ENCODE measurements around the gene TRIM40.

TRIM40 gene, protein sequence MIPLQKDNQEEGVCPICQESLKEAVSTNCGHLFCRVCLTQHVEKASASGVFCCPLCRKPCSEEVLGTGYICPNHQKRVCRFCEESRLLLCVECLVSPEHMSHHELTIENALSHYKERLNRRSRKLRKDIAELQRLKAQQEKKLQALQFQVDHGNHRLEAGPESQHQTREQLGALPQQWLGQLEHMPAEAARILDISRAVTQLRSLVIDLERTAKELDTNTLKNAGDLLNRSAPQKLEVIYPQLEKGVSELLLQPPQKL

DNA sequence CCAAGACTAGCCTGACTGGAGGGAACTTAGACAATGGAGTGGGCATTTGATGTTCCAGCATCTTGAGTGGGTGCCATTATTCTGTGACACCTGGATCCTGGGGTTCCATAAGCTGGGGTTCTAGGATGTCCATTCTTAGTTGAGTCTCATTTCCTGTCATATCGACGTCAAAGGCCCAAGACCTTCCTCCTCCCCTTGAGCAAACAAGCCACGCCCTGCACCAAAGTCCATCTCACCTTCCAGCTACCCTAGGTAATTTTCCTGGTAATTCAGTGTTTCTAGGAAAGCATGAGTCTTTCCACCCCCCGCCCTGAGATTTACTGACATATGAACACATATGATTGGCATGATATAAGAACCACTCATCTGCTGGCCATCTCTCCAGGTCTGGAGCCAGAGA lies at the start of gene TRIM40:
Gene TRIM40 (plus strand): TSS at position 384 of the 400 bp plus-strand sequence. CDS start 897 bp downstream, outside the sequence.
- DNase-seq: no peak

DNA sequence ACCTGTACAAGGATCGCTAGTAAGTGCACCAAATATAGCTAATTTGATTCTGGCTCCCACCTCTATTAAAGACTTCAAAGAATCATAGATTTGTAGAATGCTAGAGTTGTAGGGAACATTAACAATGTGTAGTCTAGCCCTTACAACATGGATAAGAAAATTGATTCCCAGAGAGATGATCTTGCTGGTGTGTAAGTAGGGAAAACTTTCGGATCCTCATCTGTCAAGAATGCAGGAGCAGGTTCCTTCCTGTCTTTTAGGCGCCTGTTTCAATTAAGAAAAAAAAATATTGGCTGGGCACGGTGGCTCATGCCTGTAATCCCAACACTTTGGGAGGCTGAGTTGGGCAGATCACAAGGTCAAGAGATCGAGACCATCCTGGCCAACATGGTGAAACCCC lies 48.1 kb upstream of the TRIM40 start:
- no peak for DNase-seq

DNA sequence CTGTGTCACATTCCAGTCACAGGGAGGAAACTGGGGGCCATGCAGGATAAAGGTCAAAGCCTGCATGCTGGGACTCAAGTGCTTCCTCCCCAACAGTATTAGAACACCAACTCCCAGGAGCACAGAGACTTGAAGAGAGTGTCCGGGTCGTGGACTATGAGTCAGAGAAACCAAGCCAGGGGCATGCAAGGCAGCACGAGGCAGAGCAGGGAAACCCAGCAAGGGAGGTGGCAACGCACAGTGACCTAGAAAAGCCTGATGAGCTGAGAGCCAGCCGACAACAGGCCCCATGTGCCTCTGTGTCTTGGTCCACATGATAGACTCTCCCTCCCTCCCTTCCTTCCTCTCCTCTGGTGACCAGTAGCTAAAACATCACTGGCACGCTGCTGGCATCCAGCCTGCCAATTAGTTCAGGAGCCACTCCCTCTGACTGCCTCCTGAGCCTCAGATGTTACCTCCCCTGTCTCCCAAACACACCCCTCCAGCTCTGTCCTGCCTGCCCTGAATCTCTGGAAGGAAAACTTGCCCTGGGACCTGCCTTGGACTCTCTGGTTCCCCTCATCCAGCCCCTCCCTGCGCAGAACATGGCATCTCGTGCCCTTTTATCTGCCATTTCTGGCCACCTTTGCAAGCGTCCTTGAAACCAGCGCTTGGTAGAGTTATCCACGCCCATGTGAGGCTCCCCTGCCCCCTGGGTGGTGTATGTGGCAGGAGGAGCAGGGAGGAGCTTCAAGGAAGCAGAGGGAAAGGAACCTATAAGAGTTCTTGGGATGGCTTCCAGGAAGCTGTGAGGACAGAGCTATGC lies 44.2 kb upstream of the TRIM40 start:
- no peak for DNase-seq

- DNase-seq: no peak
Observed at GRCh38 chr6:30092852-30093543, 42.9 kb upstream of the TRIM40 start.

DNA sequence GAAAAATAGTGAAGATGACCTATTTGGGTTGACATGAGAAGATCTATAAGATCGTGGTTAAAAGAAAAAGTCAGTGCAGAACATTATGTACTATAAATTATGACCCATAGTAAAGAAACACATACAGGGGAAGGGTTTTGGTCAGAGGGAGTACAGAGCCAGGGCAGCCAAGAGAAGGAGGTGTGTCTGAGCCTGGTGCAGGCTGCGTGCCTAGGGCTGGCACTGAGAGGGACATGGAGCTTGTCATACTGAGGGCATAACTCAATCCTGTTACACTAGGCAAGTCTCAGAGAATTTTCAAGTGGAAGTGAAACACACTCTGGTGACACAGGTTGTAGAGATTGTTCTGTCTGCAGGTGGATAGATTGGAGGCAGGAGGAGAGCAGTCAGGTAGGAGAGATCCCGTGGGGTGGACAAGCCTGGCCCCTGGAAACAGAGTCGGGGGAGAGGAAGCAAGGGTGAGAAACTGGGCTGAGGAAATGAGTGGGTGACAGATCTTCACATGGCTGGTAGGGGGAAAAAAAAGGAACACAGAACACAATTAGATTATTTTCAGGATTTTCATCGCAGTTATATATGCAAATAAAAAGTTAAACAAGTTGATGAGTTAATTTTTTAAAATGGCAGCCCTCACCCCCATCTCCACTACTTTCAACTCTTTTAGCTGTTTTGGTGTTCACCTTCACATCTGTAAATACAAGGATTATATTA lies 41.8 kb upstream of the TRIM40 start:
- no peak for DNase-seq

DNA sequence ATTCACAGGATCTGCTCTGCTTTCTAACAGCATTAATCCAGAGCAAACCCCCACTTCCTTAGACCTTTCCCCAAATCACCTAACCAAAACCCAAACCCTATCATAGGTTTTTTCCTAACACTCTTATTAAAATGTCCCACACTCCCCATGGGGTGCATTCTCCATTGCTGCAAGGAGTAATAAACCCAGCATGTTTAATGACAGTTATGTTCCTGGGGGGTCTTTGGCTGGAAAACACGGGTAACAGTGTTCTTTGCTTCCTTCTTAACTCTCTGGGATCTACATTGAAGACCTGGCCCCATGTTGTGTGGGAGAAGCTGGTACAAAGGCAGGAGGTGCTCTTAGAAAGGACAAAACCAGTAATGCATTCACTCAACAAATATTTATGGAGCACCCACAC lies 39.1 kb upstream of the TRIM40 start:
- no peak for DNase-seq

- DNase-seq: no peak
Observed at GRCh38 chr6:30097902-30098768, 37.8 kb upstream of the TRIM40 start.

GRCh38 chr6:30100154-30100553 lies 35.8 kb upstream of the TRIM40 start:
- no peak for DNase-seq

DNA sequence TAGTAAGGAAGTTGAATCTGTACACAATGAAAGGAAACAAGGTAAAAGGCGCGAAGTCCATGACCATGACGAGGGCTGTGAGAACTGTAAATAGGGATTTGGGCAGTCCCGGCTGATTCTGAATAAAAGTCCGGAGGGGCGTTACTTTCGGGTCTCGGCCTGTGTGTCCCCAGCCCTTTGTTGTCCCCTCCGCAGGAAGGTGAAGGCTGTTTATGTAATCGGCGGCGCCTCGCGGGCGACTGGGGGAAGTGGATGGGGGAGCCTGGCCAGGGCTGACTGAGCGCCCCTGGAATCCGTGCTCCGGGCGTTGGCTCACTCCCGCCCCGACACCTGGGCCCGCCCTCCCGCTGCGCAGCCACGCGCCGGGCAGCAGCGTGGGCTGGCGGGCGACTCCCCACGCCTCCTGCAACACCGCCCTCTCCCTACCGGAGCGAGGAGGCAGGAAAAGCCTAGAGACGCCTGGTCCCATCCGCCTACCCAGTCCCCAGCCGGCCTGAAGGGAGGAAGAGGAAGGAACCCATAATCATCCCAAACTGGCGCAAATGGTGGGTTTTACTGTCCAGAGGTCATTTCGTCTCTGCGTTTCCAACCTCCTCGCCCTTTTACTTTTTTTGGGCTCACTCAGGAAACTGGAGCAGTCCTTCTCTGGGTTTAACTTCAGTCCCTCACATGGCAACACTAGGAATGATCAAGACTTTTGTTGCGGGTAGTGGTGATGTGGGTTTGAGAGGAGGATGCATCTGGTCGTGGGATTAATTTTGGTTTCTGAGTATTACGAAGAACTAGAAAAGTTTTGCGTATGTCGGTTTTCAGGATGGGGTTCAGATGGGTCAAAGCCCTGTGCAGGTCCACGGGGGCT lies 35.1 kb upstream of the TRIM40 start:
- DNase-seq: peak in 1 of 4 experiments; percentile 7

DNA sequence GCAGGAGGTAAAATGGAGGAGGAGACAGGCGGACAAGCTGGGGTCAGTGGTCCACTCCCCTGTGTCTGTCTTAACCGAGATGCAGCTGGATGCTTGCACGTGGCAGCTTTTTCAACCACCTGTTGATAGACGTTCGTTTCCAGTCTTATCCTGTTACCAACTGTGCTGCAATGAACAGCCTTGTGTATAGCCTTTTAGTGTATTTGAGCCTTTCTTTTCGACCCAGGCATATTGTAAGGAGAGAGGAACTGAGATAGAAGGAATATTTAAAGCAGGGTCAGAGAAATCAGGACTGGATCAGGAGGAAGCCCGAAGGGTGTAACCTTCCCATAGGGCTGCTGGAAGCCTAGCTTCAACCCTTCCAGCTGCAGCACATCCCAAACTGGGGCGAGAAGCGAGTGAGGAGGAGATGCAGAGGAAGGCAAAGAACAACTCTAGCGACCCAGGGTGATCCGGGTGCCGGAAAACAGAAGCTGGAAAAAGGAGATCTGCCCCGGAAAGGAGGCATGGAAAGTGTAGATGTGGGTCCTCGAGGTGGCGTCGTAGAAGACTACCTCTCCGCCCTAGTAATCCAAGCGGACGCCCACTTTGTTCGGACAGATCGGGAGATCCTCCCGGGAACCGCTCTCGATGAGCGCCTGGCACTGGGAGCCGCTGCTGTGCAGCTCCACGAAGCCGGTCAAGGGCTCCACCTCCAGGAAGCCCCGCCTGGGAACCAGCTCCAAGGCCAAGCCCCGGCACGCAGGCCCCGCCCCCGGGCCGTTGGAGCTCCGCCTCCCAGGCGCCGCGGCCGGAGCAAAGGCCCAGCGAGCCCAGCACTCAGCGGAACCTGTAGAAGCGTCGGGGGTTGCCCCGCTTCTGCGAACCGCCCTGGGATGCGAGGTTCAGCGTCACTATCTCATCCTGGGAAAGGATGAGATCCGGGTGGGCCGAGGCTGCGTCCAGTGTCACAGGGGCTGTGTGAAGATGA lies 34.2 kb upstream of the TRIM40 start:
- peak; percentile 18 to 47 (median 24) for DNase-seq

DNA sequence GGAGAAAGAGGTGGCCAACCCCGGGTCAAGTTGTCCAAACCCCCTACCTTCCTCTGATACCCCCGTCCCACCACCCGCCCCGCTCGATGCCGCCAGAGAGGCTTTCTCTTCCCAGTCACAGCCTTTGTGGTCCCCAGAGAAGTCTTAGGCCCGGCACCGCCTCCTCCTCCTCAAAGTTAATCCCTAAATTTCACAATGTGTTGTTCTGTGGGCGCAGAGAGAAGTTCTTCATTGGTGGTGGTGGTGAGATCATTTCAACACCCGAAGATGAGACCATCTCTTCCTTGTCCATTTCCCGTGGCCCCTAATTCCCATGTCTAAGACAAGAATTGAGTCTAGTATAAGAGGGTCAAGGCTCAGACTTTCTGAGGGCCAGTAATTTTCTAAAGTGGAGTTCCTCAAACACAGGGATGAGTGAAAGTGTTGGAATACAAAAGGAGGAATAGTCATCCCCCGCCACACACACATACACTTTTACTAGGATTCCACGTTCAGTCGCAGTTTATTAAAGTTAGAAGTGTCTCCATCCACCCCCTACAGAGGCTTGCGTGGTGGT lies 33.4 kb upstream of the TRIM40 start:
- no peak for DNase-seq

DNA sequence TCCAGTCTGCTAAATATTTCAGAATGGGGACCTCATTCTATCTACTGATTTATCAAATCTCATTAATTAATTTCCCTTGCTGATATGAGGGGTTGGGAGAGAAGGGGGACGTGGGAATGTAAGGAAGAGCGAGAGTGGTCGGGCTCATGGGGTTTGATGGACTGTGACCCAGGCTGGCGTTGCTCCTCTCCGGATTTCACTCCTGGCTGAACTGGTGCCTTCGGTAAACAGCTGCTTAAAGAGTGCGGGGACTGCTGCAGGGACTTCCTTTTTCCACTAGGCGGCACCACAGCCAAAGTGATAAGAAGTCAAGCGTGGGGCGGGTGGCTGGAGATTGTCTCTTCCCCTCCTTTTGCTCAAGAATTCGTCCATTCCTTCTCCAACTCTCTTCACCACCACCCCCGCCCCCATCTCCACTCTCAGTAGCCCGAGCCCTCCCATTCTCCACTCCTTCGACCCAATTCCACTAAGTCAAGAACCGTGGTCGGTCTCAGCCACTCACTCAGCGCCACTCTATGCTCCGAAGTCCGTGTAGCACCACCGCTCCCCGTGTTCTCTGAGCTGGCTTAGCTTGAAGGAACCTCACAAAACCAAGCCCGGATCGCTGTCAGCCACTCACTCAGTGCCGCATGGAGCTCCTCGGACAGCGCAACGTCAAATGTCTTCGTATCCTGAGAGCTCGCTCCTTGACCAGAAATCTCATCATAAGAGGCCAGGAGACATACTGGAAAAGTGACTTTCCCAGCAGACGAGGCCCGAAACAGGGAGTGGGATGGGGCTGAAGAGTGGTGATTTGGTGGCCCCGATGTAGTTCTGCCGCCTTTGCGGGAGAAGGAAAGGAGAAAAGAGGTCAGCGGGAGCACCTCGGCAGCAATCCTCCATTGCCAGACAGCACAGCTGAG lies 32.7 kb upstream of the TRIM40 start:
- peak; percentile 43 to 72 (median 62) for DNase-seq

- no peak for DNase-seq
Observed at GRCh38 chr6:30103872-30104179, 32.1 kb upstream of the TRIM40 start.

DNA sequence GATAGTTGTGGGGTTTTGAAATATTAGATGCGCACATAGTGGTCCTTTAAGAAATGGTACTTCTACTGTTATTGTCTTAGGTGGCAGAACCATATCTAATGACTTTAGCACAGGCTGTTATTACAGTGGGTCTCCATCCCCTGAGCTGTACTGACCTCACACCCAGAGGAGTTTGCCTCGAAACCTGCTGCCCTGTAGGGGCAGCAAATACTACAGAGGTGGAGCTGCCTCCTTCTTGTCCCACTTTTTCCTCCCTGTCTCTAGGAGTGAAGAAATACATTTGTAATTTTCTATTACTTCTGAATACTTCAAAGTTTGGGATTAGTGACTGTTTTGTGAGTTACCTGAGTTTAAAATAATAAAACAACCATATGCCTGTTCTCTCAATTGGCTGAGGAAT lies 31.3 kb upstream of the TRIM40 start:
- no peak for DNase-seq

- DNase-seq: no peak
Observed at GRCh38 chr6:30111266-30111856, 24.6 kb upstream of the TRIM40 start.

DNA sequence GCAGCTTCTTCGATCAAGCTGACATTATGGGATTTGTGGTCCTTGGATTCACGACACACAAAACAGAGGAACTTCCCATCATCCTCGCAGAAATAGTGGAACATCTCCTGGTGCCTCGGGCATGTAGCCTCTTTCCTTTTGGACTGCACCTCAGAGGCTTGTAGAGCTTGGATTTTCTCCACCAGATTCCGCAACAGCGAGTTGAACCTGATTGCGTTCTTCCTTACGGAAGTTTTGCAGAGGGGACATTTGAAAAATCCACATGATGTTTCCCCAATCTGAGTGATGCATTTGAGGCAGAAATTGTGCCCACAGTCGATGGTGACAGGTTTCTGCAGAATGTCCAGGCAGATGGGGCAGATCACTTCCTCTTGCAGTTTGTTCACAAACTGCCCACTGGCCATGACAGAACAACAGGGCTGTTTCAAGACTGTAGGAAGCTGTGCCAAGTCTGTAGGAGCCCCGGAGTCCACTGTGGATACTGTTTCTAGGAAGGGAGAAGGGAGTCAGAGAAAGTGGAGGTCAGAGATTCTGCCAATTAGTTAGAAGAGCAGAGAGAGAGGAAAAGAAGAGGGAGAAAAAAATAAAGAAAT lies 23.4 kb upstream of the TRIM40 start:
- DNase-seq: no peak

GRCh38 chr6:30113003-30113759 lies 22.8 kb upstream of the TRIM40 start, which contains the start of gene TRIM31:
Gene TRIM31, minus strand, starts transcription at chr6:30113090. Its CDS starts 285 bp downstream, at chr6:30112805.
- DNase-seq: no peak
